HL-60 (cell line): Measurements from ENCODE around the gene MSRB3.

Experiments
- DNase-seq, 2 experiments: peaks; one replicate each; pipeline ENCODE4 v3.0.0-alpha.2; 2010 to 2020; ENCODE audit warnings: low read depth in 1 of 2, low spot score in 1 of 2
- H3K27ac ChIP-seq: fragments of 250-450 bp; sonication (Bioruptor Pico); replicated peaks from 2 replicates; pipeline ENCODE4 v1.5.1; 2020; ENCODE audit warnings: mild to moderate bottlenecking, moderate library complexity
- H3K27me3 ChIP-seq: fragments of 250-450 bp; sonication (Bioruptor Pico); 2 replicates; pipeline ENCODE4 v1.5.1; 2021; ENCODE audit warnings: mild to moderate bottlenecking, moderate library complexity; ENCODE audit not compliant: insufficient read depth, poor library complexity, severe bottlenecking
- H3K4me3 ChIP-seq: replicated peaks from 2 replicates; pipeline ENCODE4 v1.5.1; 2011; ENCODE audit warnings: mild to moderate bottlenecking, control low read depth, low read length; ENCODE audit not compliant: insufficient read depth
- CTCF ChIP-seq: IDR thresholded peaks from one replicate; pipeline ENCODE4 v1.5.1; 2011; ENCODE audit warnings: low read length, control low read depth, inconsistent platforms; ENCODE audit not compliant: insufficient read depth
- GABPA ChIP-seq: IDR thresholded peaks from 2 replicates; pipeline ENCODE4 v1.6.1; 2012; ENCODE audit warnings: low read depth
- POLR2AphosphoS5 ChIP-seq: IDR thresholded peaks from 2 replicates; pipeline ENCODE4 v1.6.1; 2012; ENCODE audit warnings: low read depth
- REST ChIP-seq: IDR thresholded peaks from 2 replicates; pipeline ENCODE4 v1.6.1; 2012; ENCODE audit warnings: low read depth; ENCODE audit not compliant: insufficient replicate concordance
- SPI1 ChIP-seq: IDR thresholded peaks from 2 replicates; pipeline ENCODE4 v1.6.1; 2012; ENCODE audit warnings: low read depth, mild to moderate bottlenecking, borderline replicate concordance

The MSRB3 gene

GRCh38 chr12:65488197-65488596 lies 209.7 kb downstream of the MSRB3 start:
- TF ChIP-seq GABPA: no peak
- TF ChIP-seq SPI1: no peak
- no peak for TF ChIP-seq CTCF
- Histone ChIP-seq H3K27ac (no peak overlapping the region), H3K27me3 (no peaks in the 10 kb centered on the region), H3K4me3 (no peak overlapping the region)
- DNase-seq: no peak

- no peaks in the 10 kb centered on the region for H3K27me3 ChIP-seq
- no peak overlapping the region for H3K4me3 ChIP-seq
- H3K27ac ChIP-seq: no peak overlapping the region
- TF ChIP-seq CTCF (no peak), GABPA (no peak), REST (no peak), POLR2AphosphoS5 (no peak), SPI1 (no peak)
- no peak for DNase-seq
Measured at GRCh38 chr12:65490250-65490649, 211.8 kb downstream of the MSRB3 start.

GRCh38 chr12:65492998-65493912 lies 214.8 kb downstream of the MSRB3 start:
- H3K4me3 ChIP-seq: no peak overlapping the region
- TF ChIP-seq REST (no peak), SPI1 (peak; percentile 47; the same call in 1 of the 2 replicates), POLR2AphosphoS5 (no peak), GABPA (no peak), CTCF (no peak)
- no peak for DNase-seq
- peaks cover 3% of the 10 kb centered on the region for H3K27me3 ChIP-seq
- no peak overlapping the region for H3K27ac ChIP-seq

- Histone ChIP-seq H3K27me3 (peaks cover 3% of the 10 kb centered on the region), H3K27ac (no peak overlapping the region), H3K4me3 (no peak overlapping the region)
- DNase-seq: no peak
- TF ChIP-seq GABPA (no peak), CTCF (no peak), POLR2AphosphoS5 (no peak), SPI1 (no peak)
Measured at GRCh38 chr12:65493913-65494245, 215.4 kb downstream of the MSRB3 start.
